ENCODE data around the gene TMEM51. TPM values are rescaled to one million over a fixed set of nuclear protein-coding genes. Genes with fewer than 3 reads are reported as not detected.

The TMEM51 gene
- total RNA-seq, 1 experiment from 2014 or later = 10.4 TPM

DNA sequence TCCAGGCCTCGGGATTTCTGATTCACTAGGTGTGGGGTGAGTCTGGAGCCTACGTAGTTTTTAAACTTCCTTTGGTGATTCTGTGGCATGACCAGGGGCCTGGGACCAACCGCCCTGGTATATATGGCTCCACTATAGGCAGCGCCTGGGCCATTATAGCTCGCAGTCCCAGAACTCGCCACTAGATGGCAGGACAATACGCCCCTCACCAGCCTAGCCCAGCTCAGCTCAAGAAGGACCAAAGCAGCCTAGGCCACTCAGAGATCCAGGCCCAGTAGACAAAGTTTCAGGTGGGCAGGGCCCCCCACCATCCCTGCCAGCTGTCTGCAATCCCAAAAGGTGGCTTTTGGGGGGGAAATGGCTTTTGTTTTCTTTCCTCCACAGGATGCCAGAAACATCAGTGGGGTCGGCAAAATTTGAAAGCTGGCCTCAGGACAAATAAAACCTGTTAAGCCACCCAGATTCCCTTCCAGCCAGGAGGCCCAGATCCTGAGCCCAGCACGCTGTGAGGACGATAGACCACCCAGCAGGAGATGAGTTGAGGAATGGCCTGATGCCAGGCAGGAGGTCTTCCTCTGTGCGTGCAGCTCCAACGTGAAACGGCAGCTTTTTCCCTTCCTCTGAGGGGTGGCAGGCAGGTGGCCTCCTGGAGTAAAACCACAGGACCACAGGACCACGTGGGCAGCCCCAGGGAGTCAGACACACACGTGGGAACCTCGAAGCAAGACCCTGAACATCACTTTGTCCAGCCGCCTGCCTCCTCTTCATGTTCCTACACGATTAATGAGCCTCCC lies 24.8 kb upstream of the TMEM51 start:
- Mint-ChIP-seq H3K27ac (no peak overlapping the region), H3K4me1 (peaks cover 3% of the 10 kb centered on the region; the same call in 1 of the 2 replicates), H3K36me3 (peaks cover 13% of the 10 kb centered on the region), H3K9me3 (peaks cover 21% of the 10 kb centered on the region), H3K27me3 (ENCODE audit: low read depth) (peaks cover 6% of the 10 kb centered on the region), H3K4me3 (no peak overlapping the region)
- peak; percentile 89 for DNase-seq (ENCODE audit: low spot score)
- TF ChIP-seq, protein P1, sequence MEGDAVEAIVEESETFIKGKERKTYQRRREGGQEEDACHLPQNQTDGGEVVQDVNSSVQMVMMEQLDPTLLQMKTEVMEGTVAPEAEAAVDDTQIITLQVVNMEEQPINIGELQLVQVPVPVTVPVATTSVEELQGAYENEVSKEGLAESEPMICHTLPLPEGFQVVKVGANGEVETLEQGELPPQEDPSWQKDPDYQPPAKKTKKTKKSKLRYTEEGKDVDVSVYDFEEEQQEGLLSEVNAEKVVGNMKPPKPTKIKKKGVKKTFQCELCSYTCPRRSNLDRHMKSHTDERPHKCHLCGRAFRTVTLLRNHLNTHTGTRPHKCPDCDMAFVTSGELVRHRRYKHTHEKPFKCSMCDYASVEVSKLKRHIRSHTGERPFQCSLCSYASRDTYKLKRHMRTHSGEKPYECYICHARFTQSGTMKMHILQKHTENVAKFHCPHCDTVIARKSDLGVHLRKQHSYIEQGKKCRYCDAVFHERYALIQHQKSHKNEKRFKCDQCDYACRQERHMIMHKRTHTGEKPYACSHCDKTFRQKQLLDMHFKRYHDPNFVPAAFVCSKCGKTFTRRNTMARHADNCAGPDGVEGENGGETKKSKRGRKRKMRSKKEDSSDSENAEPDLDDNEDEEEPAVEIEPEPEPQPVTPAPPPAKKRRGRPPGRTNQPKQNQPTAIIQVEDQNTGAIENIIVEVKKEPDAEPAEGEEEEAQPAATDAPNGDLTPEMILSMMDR (IDR thresholded peaks at IDR 0.05) = peak; percentile 85
- TF ChIP-seq SOX15 (CRISPR knock-in tag; IDR thresholded peaks at IDR 0.05) = no peak
- 0 out of 2 replicates have a peak, but pooled peaks have one; percentile 39 for TF ChIP-seq FOXP1 (CRISPR knock-in tag; IDR thresholded peaks at IDR 0.05; ENCODE audit: borderline replicate concordance)
- TF ChIP-seq ZNF423 (CRISPR knock-in tag; IDR thresholded peaks at IDR 0.05) = peak; percentile 98
- peak; percentile 98 for ATAC-seq
- POLR2A ChIA-PET = interaction anchor here (0.7 to 1.1 kb wide), 2 partner anchors 28 to 143 kb away, joined by 3 to 4 read pairs; no protein-coding TSS in a partner anchor
- CTCF ChIA-PET = interaction anchor here (0.6 to 3.1 kb wide), 47 partner anchors 9 to 303 kb away, joined by 3 to 51 read pairs (median 5); partner anchors contain the start of gene TMEM51

DNA sequence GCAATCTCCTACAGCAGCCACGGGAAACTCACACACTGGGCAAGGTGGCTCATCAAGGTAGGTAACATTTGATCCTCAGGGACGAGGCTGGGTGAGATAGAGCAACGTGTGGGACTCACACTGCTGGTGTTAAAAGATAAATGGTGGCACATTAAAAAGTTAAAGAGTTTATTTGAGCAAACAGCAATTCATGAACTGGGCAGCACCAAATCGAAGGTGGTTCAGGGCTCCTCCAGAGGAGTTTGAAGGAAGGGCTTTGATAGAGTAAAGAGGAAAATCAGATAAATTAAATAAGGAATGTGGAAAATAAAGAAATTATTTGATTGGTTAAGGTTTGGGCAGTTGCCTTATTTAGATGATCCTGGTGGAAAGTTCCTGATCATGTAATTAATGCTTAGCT lies 23.6 kb upstream of the TMEM51 start:
- Mint-ChIP-seq H3K4me1 (peaks cover 3% of the 10 kb centered on the region; the same call in 1 of the 2 replicates), H3K27ac (no peak overlapping the region), H3K4me3 (no peak overlapping the region), H3K27me3 (ENCODE audit: low read depth) (peaks cover 6% of the 10 kb centered on the region), H3K36me3 (peaks cover 13% of the 10 kb centered on the region), H3K9me3 (peaks cover 26% of the 10 kb centered on the region)
- ChIA-PET CTCF (interaction anchor here (1.4 to 3.1 kb wide), 7 partner anchors 23 to 158 kb away, joined by 3 to 51 read pairs (median 15); partner anchors contain the start of gene TMEM51), POLR2A (no interaction called here)
- no peak for DNase-seq (ENCODE audit: low spot score)
- no peak for ATAC-seq
- no peak for TF ChIP-seq SMAD4 (CRISPR knock-in tag; IDR thresholded peaks at IDR 0.05)
- TF ChIP-seq, protein P2, sequence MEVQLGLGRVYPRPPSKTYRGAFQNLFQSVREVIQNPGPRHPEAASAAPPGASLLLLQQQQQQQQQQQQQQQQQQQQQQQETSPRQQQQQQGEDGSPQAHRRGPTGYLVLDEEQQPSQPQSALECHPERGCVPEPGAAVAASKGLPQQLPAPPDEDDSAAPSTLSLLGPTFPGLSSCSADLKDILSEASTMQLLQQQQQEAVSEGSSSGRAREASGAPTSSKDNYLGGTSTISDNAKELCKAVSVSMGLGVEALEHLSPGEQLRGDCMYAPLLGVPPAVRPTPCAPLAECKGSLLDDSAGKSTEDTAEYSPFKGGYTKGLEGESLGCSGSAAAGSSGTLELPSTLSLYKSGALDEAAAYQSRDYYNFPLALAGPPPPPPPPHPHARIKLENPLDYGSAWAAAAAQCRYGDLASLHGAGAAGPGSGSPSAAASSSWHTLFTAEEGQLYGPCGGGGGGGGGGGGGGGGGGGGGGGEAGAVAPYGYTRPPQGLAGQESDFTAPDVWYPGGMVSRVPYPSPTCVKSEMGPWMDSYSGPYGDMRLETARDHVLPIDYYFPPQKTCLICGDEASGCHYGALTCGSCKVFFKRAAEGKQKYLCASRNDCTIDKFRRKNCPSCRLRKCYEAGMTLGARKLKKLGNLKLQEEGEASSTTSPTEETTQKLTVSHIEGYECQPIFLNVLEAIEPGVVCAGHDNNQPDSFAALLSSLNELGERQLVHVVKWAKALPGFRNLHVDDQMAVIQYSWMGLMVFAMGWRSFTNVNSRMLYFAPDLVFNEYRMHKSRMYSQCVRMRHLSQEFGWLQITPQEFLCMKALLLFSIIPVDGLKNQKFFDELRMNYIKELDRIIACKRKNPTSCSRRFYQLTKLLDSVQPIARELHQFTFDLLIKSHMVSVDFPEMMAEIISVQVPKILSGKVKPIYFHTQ (CRISPR knock-in tag; IDR thresholded peaks at IDR 0.05) = no peak
- TF ChIP-seq GTF2I (CRISPR knock-in tag; conservative IDR thresholded peaks at IDR 0.05) = no peak
- TF ChIP-seq, protein P3, sequence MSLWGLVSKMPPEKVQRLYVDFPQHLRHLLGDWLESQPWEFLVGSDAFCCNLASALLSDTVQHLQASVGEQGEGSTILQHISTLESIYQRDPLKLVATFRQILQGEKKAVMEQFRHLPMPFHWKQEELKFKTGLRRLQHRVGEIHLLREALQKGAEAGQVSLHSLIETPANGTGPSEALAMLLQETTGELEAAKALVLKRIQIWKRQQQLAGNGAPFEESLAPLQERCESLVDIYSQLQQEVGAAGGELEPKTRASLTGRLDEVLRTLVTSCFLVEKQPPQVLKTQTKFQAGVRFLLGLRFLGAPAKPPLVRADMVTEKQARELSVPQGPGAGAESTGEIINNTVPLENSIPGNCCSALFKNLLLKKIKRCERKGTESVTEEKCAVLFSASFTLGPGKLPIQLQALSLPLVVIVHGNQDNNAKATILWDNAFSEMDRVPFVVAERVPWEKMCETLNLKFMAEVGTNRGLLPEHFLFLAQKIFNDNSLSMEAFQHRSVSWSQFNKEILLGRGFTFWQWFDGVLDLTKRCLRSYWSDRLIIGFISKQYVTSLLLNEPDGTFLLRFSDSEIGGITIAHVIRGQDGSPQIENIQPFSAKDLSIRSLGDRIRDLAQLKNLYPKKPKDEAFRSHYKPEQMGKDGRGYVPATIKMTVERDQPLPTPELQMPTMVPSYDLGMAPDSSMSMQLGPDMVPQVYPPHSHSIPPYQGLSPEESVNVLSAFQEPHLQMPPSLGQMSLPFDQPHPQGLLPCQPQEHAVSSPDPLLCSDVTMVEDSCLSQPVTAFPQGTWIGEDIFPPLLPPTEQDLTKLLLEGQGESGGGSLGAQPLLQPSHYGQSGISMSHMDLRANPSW (CRISPR knock-in tag; conservative IDR thresholded peaks at IDR 0.05; ENCODE audit: low read depth) = no peak
- TF ChIP-seq, protein P4, sequence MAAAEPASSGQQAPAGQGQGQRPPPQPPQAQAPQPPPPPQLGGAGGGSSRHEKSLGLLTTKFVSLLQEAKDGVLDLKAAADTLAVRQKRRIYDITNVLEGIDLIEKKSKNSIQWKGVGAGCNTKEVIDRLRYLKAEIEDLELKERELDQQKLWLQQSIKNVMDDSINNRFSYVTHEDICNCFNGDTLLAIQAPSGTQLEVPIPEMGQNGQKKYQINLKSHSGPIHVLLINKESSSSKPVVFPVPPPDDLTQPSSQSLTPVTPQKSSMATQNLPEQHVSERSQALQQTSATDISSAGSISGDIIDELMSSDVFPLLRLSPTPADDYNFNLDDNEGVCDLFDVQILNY (CRISPR knock-in tag; IDR thresholded peaks at IDR 0.05) = no peak
- TF ChIP-seq, protein P5, sequence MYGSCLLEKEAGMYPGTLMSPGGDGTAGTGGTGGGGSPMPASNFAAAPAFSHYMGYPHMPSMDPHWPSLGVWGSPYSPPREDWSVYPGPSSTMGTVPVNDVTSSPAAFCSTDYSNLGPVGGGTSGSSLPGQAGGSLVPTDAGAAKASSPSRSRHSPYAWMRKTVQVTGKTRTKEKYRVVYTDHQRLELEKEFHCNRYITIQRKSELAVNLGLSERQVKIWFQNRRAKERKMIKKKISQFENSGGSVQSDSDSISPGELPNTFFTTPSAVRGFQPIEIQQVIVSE (CRISPR knock-in tag; IDR thresholded peaks at IDR 0.05; ENCODE audit: borderline replicate concordance) = no peak
- no peak for TF ChIP-seq ZBTB21 (CRISPR knock-in tag; IDR thresholded peaks at IDR 0.05; ENCODE audit: borderline replicate concordance)
- TF ChIP-seq CBFB (CRISPR knock-in tag; IDR thresholded peaks at IDR 0.05; ENCODE audit: low read depth) = no peak
- TF ChIP-seq NR2C2 (CRISPR knock-in tag; IDR thresholded peaks at IDR 0.05) = no peak
- TF ChIP-seq ZNF219 (CRISPR knock-in tag; IDR thresholded peaks at IDR 0.05; ENCODE audit: borderline replicate concordance) = no peak
- no peak for TF ChIP-seq ZNF232 (CRISPR knock-in tag; IDR thresholded peaks at IDR 0.05)
- TF ChIP-seq, protein P6, sequence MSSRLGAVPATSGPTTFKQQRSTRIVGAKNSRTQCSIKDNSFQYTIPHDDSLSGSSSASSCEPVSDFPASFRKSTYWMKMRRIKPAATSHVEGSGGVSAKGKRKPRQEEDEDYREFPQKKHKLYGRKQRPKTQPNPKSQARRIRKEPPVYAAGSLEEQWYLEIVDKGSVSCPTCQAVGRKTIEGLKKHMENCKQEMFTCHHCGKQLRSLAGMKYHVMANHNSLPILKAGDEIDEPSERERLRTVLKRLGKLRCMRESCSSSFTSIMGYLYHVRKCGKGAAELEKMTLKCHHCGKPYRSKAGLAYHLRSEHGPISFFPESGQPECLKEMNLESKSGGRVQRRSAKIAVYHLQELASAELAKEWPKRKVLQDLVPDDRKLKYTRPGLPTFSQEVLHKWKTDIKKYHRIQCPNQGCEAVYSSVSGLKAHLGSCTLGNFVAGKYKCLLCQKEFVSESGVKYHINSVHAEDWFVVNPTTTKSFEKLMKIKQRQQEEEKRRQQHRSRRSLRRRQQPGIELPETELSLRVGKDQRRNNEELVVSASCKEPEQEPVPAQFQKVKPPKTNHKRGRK (CRISPR knock-in tag; IDR thresholded peaks at IDR 0.05; ENCODE audit: borderline replicate concordance) = no peak
- no peak for TF ChIP-seq NFYB (CRISPR knock-in tag; conservative IDR thresholded peaks at IDR 0.05; ENCODE audit: low read depth)
- no peak for TF ChIP-seq EMX1 (CRISPR knock-in tag; IDR thresholded peaks at IDR 0.05)
- TF ChIP-seq, protein P7, sequence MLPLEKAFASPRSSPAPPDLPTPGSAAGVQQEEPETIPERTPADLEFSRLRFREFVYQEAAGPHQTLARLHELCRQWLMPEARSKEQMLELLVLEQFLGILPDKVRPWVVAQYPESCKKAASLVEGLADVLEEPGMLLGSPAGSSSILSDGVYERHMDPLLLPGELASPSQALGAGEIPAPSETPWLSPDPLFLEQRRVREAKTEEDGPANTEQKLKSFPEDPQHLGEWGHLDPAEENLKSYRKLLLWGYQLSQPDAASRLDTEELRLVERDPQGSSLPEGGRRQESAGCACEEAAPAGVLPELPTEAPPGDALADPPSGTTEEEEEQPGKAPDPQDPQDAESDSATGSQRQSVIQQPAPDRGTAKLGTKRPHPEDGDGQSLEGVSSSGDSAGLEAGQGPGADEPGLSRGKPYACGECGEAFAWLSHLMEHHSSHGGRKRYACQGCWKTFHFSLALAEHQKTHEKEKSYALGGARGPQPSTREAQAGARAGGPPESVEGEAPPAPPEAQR (CRISPR knock-in tag; IDR thresholded peaks at IDR 0.05) = no peak
- no peak for TF ChIP-seq OVOL2 (CRISPR knock-in tag; IDR thresholded peaks at IDR 0.05; ENCODE audit: borderline replicate concordance)
- TF ChIP-seq SP1 (CRISPR knock-in tag; conservative IDR thresholded peaks at IDR 0.05) = no peak
- no peak for TF ChIP-seq ZNF317 (CRISPR knock-in tag; IDR thresholded peaks at IDR 0.05; ENCODE audit: borderline replicate concordance, low read depth)
